B cell (primary cell): ENCODE results near the gene FRYL.

ENCODE experiments used
- EZH2 ChIP-seq: IDR thresholded peaks from 2 replicates; pipeline ENCODE4 v1.6.1; 2012; ENCODE audit warnings: borderline replicate concordance, low read depth, mild to moderate bottlenecking, moderate library complexity, low read length; ENCODE audit not compliant: insufficient read depth, poor library complexity, severe bottlenecking
- TF ChIP-seq, protein P1 (sequence below): fragments of 200-600 bp; IDR thresholded peaks from one replicate; pipeline ENCODE4 v1.8.0; 2022; ENCODE audit warnings: antibody characterized with exemption, mild to moderate bottlenecking

DNA sequence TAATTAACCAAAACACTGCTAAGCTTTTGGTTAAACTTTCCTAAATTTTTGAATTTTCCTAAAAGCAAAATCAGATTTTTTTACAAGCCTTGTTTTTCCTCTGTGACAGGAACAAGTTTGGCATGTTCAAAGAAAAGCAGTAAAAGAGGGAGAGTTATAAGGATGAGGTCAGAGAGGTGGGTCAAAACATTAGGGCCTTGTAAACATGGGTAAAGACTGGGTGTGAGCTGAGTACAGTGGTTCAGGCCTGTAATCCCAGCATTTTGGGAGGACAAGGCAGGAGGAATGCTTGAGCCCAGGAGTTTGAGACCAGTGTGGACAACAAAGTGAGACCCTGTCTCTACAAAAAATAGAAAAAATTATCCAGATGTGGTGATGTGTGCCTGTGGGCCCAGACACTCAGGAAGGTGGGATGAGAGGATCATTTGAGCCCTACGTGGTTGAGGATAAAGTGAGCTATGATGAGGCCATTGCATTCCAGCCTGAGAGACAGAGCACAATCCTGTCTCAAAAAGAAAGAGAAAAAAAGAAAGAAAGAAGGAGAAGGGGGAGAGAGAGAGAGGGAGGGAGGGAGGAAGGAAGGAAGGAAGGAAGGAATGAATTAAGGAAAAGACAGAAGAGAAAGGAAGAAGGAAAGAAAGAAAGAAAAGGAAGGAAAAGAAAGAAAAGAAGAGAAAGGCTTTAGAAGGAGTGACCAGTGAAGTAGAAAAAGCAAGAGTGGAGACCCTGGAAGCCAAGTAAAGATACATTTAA, 17.0 kb upstream of the FRYL start:
- TF ChIP-seq, protein P1, sequence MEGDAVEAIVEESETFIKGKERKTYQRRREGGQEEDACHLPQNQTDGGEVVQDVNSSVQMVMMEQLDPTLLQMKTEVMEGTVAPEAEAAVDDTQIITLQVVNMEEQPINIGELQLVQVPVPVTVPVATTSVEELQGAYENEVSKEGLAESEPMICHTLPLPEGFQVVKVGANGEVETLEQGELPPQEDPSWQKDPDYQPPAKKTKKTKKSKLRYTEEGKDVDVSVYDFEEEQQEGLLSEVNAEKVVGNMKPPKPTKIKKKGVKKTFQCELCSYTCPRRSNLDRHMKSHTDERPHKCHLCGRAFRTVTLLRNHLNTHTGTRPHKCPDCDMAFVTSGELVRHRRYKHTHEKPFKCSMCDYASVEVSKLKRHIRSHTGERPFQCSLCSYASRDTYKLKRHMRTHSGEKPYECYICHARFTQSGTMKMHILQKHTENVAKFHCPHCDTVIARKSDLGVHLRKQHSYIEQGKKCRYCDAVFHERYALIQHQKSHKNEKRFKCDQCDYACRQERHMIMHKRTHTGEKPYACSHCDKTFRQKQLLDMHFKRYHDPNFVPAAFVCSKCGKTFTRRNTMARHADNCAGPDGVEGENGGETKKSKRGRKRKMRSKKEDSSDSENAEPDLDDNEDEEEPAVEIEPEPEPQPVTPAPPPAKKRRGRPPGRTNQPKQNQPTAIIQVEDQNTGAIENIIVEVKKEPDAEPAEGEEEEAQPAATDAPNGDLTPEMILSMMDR: no peak
- TF ChIP-seq EZH2: no peak
